ENCODE results near the gene ZBTB44.

The ZBTB44 gene

DNA sequence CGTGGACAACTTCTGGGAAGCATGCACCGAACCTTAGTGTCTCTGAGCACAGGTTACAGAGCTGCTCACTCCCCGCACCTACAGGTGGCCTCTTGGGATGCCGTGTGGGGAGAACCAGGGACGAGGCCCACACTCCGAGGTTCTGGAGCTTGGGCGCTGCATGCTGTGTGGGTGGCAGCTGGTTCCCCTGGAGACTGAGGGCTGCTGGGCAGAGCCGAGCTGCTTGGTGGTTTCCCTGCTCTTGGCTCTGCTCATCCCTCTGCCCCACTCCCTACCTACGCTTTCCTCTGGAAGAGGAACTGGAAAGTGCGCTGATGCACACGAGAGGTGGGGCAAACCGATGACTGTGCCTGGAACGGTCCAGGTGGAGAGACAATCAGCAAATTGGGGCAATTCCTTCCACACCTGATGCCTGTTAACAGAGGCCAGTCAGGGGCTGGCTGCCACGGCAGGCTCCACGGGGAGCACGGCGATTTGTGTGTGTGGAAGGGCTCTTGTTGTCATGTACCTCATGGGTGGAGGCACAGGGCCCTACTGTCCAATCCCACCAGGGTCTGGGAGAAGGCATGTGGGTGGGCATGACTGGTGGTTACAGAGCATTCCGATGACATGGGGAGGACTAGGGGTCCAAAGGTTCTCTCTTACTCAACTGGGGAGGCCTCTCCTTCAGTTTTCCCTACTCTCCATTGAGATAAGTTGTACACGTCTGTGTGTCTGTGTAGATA, 94.2 kb downstream of the ZBTB44 start:
- TF ChIP-seq, protein P1, sequence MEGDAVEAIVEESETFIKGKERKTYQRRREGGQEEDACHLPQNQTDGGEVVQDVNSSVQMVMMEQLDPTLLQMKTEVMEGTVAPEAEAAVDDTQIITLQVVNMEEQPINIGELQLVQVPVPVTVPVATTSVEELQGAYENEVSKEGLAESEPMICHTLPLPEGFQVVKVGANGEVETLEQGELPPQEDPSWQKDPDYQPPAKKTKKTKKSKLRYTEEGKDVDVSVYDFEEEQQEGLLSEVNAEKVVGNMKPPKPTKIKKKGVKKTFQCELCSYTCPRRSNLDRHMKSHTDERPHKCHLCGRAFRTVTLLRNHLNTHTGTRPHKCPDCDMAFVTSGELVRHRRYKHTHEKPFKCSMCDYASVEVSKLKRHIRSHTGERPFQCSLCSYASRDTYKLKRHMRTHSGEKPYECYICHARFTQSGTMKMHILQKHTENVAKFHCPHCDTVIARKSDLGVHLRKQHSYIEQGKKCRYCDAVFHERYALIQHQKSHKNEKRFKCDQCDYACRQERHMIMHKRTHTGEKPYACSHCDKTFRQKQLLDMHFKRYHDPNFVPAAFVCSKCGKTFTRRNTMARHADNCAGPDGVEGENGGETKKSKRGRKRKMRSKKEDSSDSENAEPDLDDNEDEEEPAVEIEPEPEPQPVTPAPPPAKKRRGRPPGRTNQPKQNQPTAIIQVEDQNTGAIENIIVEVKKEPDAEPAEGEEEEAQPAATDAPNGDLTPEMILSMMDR (IDR thresholded peaks at IDR 0.05): no peak
- H3K36me3 ChIP-seq: no peaks in the 10 kb centered on the region
- H3K4me3 ChIP-seq (ENCODE audit: low read depth in 1 of 2, low read length in 1 of 2): no peak overlapping the region
- no peaks in the 10 kb centered on the region for H3K9me3 ChIP-seq
- H3K4me1 ChIP-seq (ENCODE audit: control insufficient read depth in 1 of 2, insufficient read depth in 1 of 2, low read depth in 1 of 2, low read length in 1 of 2): no peaks in the 10 kb centered on the region
- H3K27me3 ChIP-seq: peaks cover 6% of the 10 kb centered on the region
- H3K27ac ChIP-seq: no peak overlapping the region

DNA sequence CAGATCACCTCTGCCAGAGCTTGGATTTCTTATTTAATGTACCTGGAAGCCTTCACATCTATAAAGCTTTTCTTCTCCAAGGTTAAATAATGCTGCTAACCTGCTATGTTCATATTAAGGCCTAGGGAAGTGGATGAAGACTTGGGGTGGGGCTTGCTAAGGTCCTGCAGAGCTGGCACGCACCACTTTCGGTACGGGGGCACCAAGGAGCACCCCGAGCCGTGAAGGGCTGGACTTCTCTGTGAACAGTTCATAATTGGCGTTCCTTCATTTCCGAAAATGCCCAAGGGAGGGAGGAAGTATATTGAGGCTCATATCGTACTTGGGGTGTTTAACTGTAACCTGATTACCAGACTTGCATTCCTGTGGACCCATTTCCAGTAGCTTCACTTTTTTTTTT, 95.6 kb downstream of the ZBTB44 start:
- H3K4me3 ChIP-seq (ENCODE audit: low read depth in 1 of 2, low read length in 1 of 2): no peak overlapping the region
- H3K27me3 ChIP-seq: peaks cover 17% of the 10 kb centered on the region
- H3K9me3 ChIP-seq: no peaks in the 10 kb centered on the region
- no peaks in the 10 kb centered on the region for H3K36me3 ChIP-seq
- H3K4me1 ChIP-seq (ENCODE audit: control insufficient read depth in 1 of 2, insufficient read depth in 1 of 2, low read depth in 1 of 2, low read length in 1 of 2): no peaks in the 10 kb centered on the region
- TF ChIP-seq, protein P1 (IDR thresholded peaks at IDR 0.05): no peak
- H3K27ac ChIP-seq: no peak overlapping the region

DNA sequence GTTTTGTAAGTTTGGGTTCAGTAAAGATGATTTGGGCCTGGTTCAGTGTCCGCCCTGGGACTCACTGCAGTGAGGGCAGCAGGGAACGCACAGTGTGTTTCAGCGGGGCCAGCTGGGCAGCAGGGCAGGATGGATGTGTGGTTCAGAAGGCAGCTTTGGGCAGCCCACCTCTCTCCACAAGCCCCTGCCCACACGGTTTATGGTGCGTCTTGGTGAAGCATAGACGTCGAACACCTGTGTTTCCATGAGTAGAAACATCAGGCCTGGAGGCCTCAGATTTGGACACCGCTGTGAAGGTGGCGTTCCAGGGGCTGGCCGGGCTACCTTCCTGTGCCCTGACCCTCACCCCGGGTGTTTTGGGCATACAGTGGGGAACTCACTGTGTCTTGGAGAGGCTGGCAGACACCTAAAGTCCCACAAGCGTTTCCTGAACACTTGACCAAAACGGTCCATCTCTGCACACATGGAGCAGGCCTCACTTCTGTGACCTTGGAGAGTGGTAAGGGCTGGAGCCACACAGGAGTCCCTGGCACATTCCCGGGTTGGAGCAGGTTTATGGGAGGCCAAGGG, 96.1 kb downstream of the ZBTB44 start:
- TF ChIP-seq, protein P1 (IDR thresholded peaks at IDR 0.05): no peak
- no peak overlapping the region for H3K27ac ChIP-seq

DNA sequence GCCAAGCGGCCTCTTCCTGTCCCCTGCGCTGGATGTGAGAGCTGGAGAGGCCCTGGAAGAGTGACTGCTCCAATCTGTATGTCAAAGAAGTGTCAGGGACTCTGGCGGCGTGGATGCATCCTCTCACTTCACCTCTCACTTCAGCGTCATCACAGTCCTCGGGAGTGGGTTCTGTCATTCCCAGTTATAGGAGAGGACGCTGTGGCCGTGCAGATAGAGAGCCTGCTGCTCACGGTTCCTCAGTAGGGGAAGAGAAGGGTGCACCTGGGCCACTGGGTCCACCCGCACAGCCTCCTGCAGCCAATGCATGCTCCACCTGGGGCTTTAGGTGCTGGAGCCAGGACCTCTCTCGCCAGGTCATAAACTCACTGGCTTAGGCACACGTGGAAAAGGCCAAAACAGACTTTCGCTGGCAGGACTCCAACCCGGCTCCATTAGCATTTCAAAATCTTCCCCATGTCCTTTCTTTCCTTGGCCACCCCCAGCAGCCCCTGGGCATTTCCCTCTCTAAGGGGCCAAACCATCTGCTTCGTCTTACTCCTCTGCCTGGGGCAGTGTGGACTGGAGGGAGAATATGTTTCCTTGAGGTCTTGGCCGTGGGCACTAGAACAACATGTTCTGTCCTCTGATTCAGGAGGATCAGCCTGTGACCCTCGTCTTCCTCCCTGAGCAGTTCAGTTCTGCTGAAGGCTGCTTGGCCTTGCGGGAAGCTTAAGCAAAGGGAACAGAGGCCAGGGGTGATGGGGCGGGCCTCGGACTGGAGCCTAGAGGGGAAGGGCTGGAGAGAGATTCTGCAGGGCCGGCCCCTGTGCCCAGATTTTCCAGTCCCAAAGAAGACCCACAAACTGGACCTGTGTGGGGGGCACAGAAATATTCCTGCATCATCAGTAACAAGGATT, 97.3 kb downstream of the ZBTB44 start:
- Histone ChIP-seq H3K4me1 (ENCODE audit: control insufficient read depth in 1 of 2, insufficient read depth in 1 of 2, low read depth in 1 of 2, low read length in 1 of 2) (peaks cover 0 to 5% of the 10 kb centered on the region in 2 experiments), H3K27ac (no peak overlapping the region), H3K4me3 (ENCODE audit: low read depth in 1 of 2, low read length in 1 of 2) (no peak overlapping the region), H3K36me3 (no peaks in the 10 kb centered on the region), H3K27me3 (peaks cover 21% of the 10 kb centered on the region), H3K9me3 (no peaks in the 10 kb centered on the region)
- TF ChIP-seq, protein P1 (IDR thresholded peaks at IDR 0.05): no peak

More for the DNA sequence above, 96.1 kb downstream of the ZBTB44 start:
- H3K4me1 ChIP-seq (ENCODE audit: control insufficient read depth in 1 of 2, insufficient read depth in 1 of 2, low read depth in 1 of 2, low read length in 1 of 2): no peaks in the 10 kb centered on the region
- H3K27me3 ChIP-seq: peaks cover 17% of the 10 kb centered on the region
- no peaks in the 10 kb centered on the region for H3K9me3 ChIP-seq
- H3K36me3 ChIP-seq: no peaks in the 10 kb centered on the region
- H3K4me3 ChIP-seq (ENCODE audit: low read depth in 1 of 2, low read length in 1 of 2): no peak overlapping the region

DNA sequence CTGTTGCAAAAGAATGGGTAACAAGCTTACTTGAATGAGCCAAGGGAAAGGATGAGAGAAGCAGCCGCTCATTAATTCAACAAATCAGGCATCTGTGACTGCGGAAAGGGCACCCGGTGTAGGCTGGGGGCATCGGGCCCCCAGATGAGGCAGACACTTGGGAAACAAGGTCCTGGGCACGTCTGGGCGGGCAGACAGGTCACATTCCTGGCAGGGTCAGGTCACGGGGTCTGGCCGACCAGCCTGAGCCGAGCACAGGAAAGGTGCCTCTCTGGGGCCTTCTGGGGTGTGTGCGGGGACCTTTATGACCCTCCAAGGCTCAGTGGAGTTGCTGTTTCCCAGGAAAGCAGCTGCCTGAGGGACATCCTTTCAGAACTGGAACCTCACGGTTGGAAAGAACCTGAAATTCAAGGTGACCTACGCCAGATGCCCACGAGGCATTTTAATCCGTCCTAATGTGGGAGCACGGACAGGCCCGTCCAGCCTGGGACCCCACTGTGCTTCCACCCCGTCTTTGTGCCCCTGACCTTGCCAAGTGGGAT, 98.1 kb downstream of the ZBTB44 start:
- H3K27ac ChIP-seq: no peak overlapping the region
- peaks cover 28% of the 10 kb centered on the region for H3K27me3 ChIP-seq
- H3K4me3 ChIP-seq (ENCODE audit: low read depth in 1 of 2, low read length in 1 of 2): no peak overlapping the region
- H3K36me3 ChIP-seq: no peaks in the 10 kb centered on the region
- TF ChIP-seq, protein P1 (IDR thresholded peaks at IDR 0.05): no peak
- H3K4me1 ChIP-seq (ENCODE audit: control insufficient read depth in 1 of 2, insufficient read depth in 1 of 2, low read depth in 1 of 2, low read length in 1 of 2): peaks cover 0 to 5% of the 10 kb centered on the region in 2 experiments
- no peaks in the 10 kb centered on the region for H3K9me3 ChIP-seq

All from neutrophil (primary cell).